H1 (cell line): ENCODE measurements around the gene MEFV. TPM values are rescaled to one million over a fixed set of nuclear protein-coding genes. Genes with fewer than 3 reads are reported as not detected.

Experiments
- ATF3 ChIP-seq: IDR thresholded peaks from 2 replicates; pipeline ENCODE4 v1.6.1; 2011; ENCODE audit warnings: low read depth, mild to moderate bottlenecking, low read length; ENCODE audit not compliant: insufficient read depth
- CREB1 ChIP-seq: IDR thresholded peaks from 2 replicates; pipeline ENCODE4 v1.6.1; 2012; ENCODE audit warnings: inconsistent platforms
- GABPA ChIP-seq: IDR thresholded peaks from 2 replicates; pipeline ENCODE4 v1.6.1; 2011; ENCODE audit warnings: mild to moderate bottlenecking, low read length, moderate library complexity, borderline replicate concordance; ENCODE audit not compliant: insufficient read depth
- SAP30 ChIP-seq: fragments of 300-600 bp; sonication (generic); IDR thresholded peaks from 2 replicates; pipeline ENCODE4 v1.7.1; 2012; ENCODE audit warnings: low read length, moderate library complexity, mild to moderate bottlenecking, inconsistent platforms; ENCODE audit not compliant: insufficient read depth, insufficient replicate concordance
- TAF1 ChIP-seq: IDR thresholded peaks from 2 replicates; pipeline ENCODE4 v1.6.1; 2011; ENCODE audit warnings: mild to moderate bottlenecking, low read depth, low read length
- polyA plus RNA-seq, 7 experiments: library from polyadenylated mRNA; depleted of rRNA in 3 of 7; stranded (reverse) in 5 of 7; unstranded in 2 of 7; fragments of >200 nt in 5 of 7; fragments of 200-250 nt in 2 of 7; gene quantifications; 1 replicate in 5 of 7; 2 replicates in 1 of 7; 4 replicates in 1 of 7; pipeline versions ENCODE4 v1.2.1 to v1.2.3, GENCODE V29; 2011 to 2013; ENCODE audit warnings: missing spikeins in 2 of 7, mixed read lengths in 2 of 7
- total RNA-seq: library from RNA; stranded (reverse); fragmentation: NEBNext Ultra II Directional; extraction: Animal tissue kit (Norgen Biotek cat#: 25700); gene quantifications from 2 replicates; pipeline ENCODE4 v1.2.1, GENCODE V29; 2021

MEFV gene
- total and polyA plus RNA-seq, 2 of the 8 experiments (the other 6 are each of a cell fraction or from before 2014, with no cell fraction given), result 0.03 TPM; not detected in 1

- no peak for TF ChIP-seq ATF3
- TF ChIP-seq CREB1, result no peak
- TF ChIP-seq SAP30, result no peak
- TF ChIP-seq TAF1, result no peak
- no peak for TF ChIP-seq GABPA
These were observed 44.4 kb downstream of the MEFV start (continued) for GRCh38 chr16:3212006-3212405.
